Activated T-helper 9 cell treated with anti-CD3 and anti-CD28 coated beads, Interleukin-2, amount 50 U/mL, for 16 hours (primary cell): Measurements from ENCODE around the gene FGF21.
"Not testable (repeated sequence)": the region's sequence is repeated elsewhere in the genome, so short reads cannot be mapped to it uniquely, and the experiment has no call there.

Source experiments
- DNase-seq: peaks from one replicate; pipeline ENCODE4 v3.0.0-alpha.2; 2020; ENCODE audit warnings: low read depth

FGF21 gene

GRCh38 chr19:48751845-48752495 is 3.4 kb upstream of the FGF21 start:
- DNase-seq = no peak

GRCh38 chr19:48752496-48753365 is 2.6 kb upstream of the FGF21 start, which contains the start of gene FUT1:
Gene FUT1, minus strand, starts transcription at chr19:48752641. Its CDS starts 1,360 bp downstream, at chr19:48751281.
- no peak for DNase-seq

- no peak for DNase-seq
These were observed 463 bp downstream of the FGF21 start for GRCh38 chr19:48755787-48756186.

- no peak for DNase-seq
These were observed 888 bp downstream of the FGF21 start for GRCh38 chr19:48756212-48756611.

GRCh38 chr19:48756686-48757085 is 1.4 kb downstream of the FGF21 start:
- no peak for DNase-seq

GRCh38 chr19:48757089-48757675 is 1.9 kb downstream of the FGF21 start:
- DNase-seq = no peak

- no peak for DNase-seq
These were observed 2.4 kb downstream of the FGF21 start for GRCh38 chr19:48757741-48758144.

- no peak for DNase-seq
These were observed 5.3 kb downstream of the FGF21 start for GRCh38 chr19:48760504-48761205.

- DNase-seq = not testable (repeated sequence)
These were observed 10.5 kb downstream of the FGF21 start for GRCh38 chr19:48765816-48766215.

GRCh38 chr19:48768171-48768753 is 12.9 kb downstream of the FGF21 start:
- not testable (repeated sequence) for DNase-seq

- DNase-seq = no peak
These were observed 13.8 kb downstream of the FGF21 start for GRCh38 chr19:48768994-48769713.

- no peak for DNase-seq
These were observed 14.9 kb downstream of the FGF21 start for GRCh38 chr19:48770266-48770665.

- DNase-seq = no peak
These were observed 15.6 kb downstream of the FGF21 start for GRCh38 chr19:48770734-48771472.

- DNase-seq = no peak
These were observed 17.2 kb downstream of the FGF21 start for GRCh38 chr19:48772503-48772953.

- DNase-seq = no peak
These were observed 21.8 kb downstream of the FGF21 start for GRCh38 chr19:48777139-48777538.

GRCh38 chr19:48777720-48778119 is 22.4 kb downstream of the FGF21 start:
- DNase-seq = no peak

- no peak for DNase-seq
These were observed 24.3 kb downstream of the FGF21 start for GRCh38 chr19:48779636-48780035.

- DNase-seq = no peak
These were observed 25.5 kb downstream of the FGF21 start for GRCh38 chr19:48780631-48781391.

- no peak for DNase-seq
These were observed 29.2 kb downstream of the FGF21 start for GRCh38 chr19:48784527-48784926.

- not testable (repeated sequence) for DNase-seq
These were observed 31.1 kb downstream of the FGF21 start for GRCh38 chr19:48786422-48786821.
